GM13977 (cell line): ENCODE data around the gene ACP4.

Experiments used
- DNase-seq: peaks from one replicate; pipeline ENCODE4 v3.0.0; 2012; ENCODE audit warnings: low spot score
- in situ Hi-C: fragments of 300-500 bp; cut with MboI; formaldehyde crosslinking; loops from one replicate; pipeline ENCODE4 v1.12.0; 2022; ENCODE audit warnings: low sequenced_read_pairs, low pct_unique_long_range_greater_than_20kb, mixed read lengths, inconsistent platforms; ENCODE audit not compliant: unreplicated experiment
- TF ChIP-seq, protein P1 (sequence below): IDR thresholded peaks from 2 replicates; pipeline ENCODE4 v1.5.1; 2012; ENCODE audit warnings: mild to moderate bottlenecking, control low read depth; ENCODE audit not compliant: insufficient read depth; ENCODE audit errors: extremely low read depth, missing control alignments

ACP4 gene

DNA sequence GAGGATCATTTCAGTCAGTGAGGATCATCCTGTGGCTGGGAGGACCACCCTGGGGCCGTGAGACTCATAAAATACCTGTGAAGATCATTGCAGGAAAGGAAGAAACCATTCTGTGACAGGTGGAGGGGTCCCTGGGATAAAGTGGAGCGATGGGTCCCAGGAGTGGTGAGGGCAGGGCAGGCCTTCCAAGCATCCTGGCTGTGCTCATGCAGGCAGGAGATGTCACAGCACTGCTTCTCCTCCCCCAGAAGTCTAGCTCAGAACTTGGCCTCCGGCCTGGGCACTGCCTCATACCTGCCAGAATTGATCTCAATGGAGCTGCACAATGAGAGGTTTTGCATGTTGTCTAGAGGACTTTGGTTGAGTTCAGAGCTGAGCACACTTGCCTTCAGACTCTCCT, 22.3 kb downstream of the ACP4 start:
- TF ChIP-seq, protein P1, sequence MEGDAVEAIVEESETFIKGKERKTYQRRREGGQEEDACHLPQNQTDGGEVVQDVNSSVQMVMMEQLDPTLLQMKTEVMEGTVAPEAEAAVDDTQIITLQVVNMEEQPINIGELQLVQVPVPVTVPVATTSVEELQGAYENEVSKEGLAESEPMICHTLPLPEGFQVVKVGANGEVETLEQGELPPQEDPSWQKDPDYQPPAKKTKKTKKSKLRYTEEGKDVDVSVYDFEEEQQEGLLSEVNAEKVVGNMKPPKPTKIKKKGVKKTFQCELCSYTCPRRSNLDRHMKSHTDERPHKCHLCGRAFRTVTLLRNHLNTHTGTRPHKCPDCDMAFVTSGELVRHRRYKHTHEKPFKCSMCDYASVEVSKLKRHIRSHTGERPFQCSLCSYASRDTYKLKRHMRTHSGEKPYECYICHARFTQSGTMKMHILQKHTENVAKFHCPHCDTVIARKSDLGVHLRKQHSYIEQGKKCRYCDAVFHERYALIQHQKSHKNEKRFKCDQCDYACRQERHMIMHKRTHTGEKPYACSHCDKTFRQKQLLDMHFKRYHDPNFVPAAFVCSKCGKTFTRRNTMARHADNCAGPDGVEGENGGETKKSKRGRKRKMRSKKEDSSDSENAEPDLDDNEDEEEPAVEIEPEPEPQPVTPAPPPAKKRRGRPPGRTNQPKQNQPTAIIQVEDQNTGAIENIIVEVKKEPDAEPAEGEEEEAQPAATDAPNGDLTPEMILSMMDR: no peak
- no peak for DNase-seq
- in situ Hi-C loops: no loop called here

DNA sequence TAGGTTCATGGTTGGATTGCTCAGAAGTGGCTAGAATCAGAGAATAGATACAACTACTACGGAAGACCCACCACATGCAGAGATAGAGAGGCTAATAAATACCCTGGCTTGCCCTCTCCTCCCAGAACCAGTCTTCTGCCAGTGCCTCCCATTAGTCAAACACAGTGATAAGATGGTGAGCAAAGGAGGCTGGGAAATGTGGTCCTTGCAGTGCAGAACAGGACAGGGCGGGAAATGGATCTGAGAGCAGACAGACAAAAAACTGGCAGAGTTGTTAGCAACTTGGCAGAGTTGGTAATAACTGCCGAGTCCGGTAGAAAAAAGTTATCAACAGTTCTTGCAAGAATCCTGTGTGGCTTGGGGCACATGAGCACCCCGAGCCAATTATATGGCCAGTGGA, 24.7 kb downstream of the ACP4 start:
- TF ChIP-seq, protein P1: no peak
- in situ Hi-C loops: no loop called here
- no peak for DNase-seq

DNA sequence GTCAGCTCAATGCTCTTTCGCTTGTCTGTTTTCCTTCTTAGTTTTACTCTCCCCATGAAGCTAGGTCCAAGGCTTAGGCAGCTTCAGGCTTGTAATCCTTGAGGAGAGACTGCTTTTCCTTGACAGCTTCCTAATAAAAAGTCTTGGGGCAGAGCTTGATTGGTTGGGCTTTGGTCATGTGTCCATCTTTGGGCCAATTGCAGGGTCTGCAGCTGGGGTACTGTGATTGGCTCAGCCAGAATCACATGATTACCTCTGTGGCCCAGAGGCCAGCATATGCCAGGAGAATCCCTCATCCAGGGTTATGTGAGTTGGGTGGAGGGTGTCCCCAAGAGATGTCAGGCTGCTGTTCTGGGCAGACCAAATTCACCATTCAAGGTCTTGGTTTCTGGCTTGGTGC, 25.2 kb downstream of the ACP4 start:
- no peak for DNase-seq
- in situ Hi-C loops: no loop called here
- TF ChIP-seq, protein P1: no peak

DNA sequence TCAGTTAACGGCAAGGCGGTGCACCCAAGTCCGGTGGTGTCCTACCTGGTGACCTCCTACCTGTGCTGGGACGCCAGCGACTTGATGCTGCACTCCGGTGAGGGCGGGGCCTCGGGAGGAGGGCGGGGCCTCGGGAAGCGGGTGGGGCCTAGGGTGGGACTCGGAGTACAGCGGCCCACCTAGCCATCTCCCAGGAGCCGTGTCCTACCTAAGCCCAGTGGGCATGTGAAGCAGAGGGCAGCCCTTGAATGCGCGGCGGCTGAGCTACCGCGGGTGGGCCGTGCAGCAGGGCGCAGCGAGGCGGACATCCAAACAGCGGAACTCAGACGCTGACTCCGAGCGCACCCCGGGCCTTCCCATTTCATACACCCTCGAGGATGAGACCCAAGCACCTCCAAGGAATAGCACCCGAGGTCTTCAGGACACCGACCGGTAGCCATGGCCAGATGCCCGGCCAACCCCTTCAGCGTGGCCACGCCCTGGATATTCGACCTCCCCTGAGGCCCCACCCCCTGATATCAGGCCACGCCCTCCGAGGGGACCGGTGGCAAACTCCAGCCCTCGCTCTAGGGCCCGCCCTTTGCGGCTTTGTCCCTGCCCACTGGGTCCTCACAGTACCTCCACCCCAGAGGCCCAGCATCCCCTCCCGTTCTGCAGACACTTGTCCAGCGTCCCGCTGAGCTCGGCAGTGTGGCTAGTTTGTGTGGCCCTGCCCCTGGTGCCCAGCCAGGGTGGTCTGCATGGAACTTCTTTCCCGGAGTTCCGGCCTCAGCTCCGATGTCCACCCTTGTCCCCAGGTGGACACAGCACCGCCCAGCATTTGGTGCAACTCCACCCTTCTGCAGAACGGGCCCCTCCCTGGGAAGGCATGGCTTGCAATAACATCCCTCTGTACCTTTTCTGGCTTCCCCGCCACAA, 28.0 kb downstream of the ACP4 start:
- TF ChIP-seq, protein P1: no peak
- in situ Hi-C loops: no loop called here
- DNase-seq: peak; percentile 90

DNA sequence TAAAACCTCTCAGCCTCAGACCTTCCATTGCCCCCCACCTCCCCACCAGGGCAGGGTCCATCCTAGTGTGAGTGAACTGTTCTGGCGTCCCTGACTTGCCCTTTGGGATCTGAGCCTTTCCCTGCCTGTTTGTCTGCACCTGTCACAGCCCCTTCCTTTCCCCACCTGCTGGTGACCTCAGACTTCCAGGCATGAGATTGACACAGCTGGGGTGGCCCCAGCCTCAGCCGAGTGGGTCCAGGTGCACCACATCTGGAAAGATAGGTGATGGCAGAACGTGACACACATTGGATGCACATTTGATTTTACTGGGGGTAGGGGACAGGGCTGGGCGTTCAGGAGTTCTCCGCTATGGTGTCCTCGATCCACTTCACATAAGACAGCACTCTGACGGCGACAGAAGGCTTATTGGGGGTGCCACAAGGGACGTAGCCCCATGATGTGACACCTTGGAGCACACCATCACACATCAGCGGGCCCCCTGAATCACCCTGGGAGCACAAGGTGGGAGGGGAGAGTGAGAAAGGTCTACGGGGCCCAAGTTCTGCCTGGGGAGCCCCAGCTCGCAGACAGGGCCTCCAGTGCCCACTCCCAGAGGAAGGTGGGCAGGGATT, 28.8 kb downstream of the ACP4 start:
- in situ Hi-C loops: no loop called here
- TF ChIP-seq, protein P1: no peak
- peak; percentile 23 for DNase-seq

DNA sequence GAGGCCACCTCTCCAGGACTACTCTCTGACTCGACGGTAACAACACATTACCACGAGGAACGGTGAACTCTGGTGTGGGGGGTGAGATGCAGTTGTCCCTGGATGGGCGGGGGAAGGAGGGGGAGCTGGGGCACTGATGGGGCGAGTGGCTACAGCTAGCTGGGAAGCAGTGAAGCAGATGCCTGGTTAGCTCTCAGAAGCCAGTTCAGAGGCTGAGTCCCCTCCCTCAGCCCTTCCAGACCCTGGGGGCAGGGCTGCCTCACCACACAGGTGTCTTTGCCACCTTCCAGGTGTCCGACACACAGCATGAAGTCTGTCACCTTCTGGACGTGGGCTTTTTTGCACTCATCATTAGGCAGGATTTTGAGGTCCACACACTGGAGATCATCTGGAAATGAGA, 29.4 kb downstream of the ACP4 start:
- in situ Hi-C loops: no loop called here
- TF ChIP-seq, protein P1: no peak
- no peak for DNase-seq
